ACC112 (cell line): ENCODE results near the gene YPEL5.
"Not testable (repeated sequence)": the region's sequence is repeated elsewhere in the genome, so short reads cannot be mapped to it uniquely, and the experiment has no call there.

Source experiments
- H2AFZ ChIP-seq: fragments of 200-600 bp; sonication (generic); one replicate; pipeline ENCODE4 v1.6.0; 2017; ENCODE audit warnings: antibody characterized with exemption, low read length; ENCODE audit not compliant: unreplicated experiment
- H3K27ac ChIP-seq: fragments of 200-600 bp; sonication (generic); 2 replicates; pipeline ENCODE4 v1.5.1; 2014; ENCODE audit warnings: low read depth, mild to moderate bottlenecking, antibody characterized with exemption, low read length, moderate library complexity
- H3K27me3 ChIP-seq: fragments of 200-600 bp; sonication (generic); 2 replicates; pipeline ENCODE4 v1.6.1; 2014; ENCODE audit warnings: mild to moderate bottlenecking, antibody characterized with exemption, low read length, moderate library complexity, mixed read lengths; ENCODE audit not compliant: insufficient read depth
- H3K36me3 ChIP-seq: fragments of 200-600 bp; sonication (generic); 2 replicates; pipeline ENCODE4 v1.6.1; 2016; ENCODE audit warnings: mild to moderate bottlenecking, antibody characterized with exemption, low read length, moderate library complexity, mixed read lengths; ENCODE audit not compliant: insufficient read depth
- H3K4me1 ChIP-seq: fragments of 200-600 bp; sonication (generic); one replicate; pipeline ENCODE4 v1.6.1; 2016; ENCODE audit warnings: low read length, mixed read lengths; ENCODE audit not compliant: insufficient read depth, unreplicated experiment, control insufficient read depth
- H3K4me3 ChIP-seq: fragments of 200-600 bp; sonication (generic); 2 replicates; pipeline ENCODE4 v1.5.1; 2014; ENCODE audit warnings: mild to moderate bottlenecking, low read depth, low read length
- H3K79me2 ChIP-seq: fragments of 200-600 bp; sonication (generic); one replicate; pipeline ENCODE4 v1.6.0; 2016; ENCODE audit warnings: low read length; ENCODE audit not compliant: control insufficient read depth, unreplicated experiment, insufficient read depth

The YPEL5 gene

GRCh38 chr2:30136764-30137444, 9.9 kb upstream of the YPEL5 start:
- Histone ChIP-seq H3K27ac (no peak overlapping the region), H3K36me3 (no peaks in the 10 kb centered on the region), H3K27me3 (peaks cover 9% of the 10 kb centered on the region; the same call in 1 of the 2 replicates), H3K79me2 (no peaks in the 10 kb centered on the region), H3K4me3 (no peak overlapping the region), H2AFZ (no peak overlapping the region), H3K4me1 (no peaks in the 10 kb centered on the region)

DNA sequence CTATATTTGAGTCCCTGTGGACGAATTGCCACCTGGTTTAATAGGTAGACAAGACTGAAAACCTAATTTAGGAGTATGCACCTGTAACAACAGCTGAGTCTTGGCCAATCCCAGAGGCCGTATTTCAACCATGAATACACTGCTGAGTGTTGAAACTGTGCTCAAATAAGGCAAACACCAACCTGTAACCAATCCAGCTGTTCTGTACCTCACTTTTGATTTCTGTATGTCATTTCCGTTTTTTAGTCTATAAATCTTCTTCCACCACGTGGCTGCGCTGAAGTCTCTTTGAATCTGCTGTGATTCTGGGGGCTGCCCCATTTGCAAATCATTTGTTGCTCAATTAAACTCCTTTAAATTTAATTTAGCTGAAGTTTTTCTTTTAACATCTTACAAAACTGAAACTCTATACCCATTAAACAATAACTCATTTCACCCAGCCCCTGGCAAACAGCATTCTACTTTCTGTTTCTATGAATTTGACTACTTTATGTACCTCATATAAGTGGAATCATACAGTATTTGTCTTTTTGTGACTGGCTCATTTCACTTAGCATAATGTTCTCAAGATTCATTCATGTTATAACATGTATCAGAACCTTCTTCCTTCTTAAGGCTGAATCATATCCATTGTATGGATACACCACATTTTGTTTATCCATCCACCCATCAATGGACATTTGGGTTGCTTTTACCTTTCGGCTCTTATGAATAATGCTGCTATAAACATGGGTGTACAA, 7.5 kb upstream of the YPEL5 start:
- no peaks in the 10 kb centered on the region for H3K4me1 ChIP-seq
- H3K4me3 ChIP-seq = no peak overlapping the region
- no peaks in the 10 kb centered on the region for H3K36me3 ChIP-seq
- no peak overlapping the region for H3K27ac ChIP-seq
- H3K79me2 ChIP-seq = no peaks in the 10 kb centered on the region
- H3K27me3 ChIP-seq = peaks cover 9% of the 10 kb centered on the region; the same call in 1 of the 2 replicates
- H2AFZ ChIP-seq = no peak overlapping the region

DNA sequence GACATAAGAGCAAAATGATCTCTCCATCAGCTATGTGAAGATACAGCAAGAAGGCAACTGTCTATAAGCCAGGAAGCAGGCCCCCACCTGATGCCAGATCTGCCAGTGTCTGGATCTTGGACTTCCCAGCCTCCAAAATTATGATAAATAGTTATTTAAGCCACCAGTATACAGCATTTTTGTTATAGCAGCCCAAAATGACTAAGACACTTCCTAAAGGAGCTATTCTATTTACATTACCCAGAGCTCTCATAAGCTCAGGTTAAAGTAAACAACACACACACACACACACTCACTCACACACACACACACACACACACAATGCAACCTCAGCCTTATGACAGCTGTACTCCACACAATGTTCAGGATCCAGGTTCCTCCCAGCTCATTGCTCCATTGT, 5.7 kb upstream of the YPEL5 start:
- Histone ChIP-seq H3K4me1 (peaks cover 4% of the 10 kb centered on the region), H3K36me3 (no peaks in the 10 kb centered on the region), H3K79me2 (no peaks in the 10 kb centered on the region), H2AFZ (no peak overlapping the region), H3K4me3 (no peak overlapping the region), H3K27ac (no peak overlapping the region), H3K27me3 (peaks cover 5% of the 10 kb centered on the region; the same call in 1 of the 2 replicates)

- Histone ChIP-seq H3K4me1 (peaks cover 14% of the 10 kb centered on the region), H3K79me2 (peaks cover 14% of the 10 kb centered on the region), H3K27ac (no peak overlapping the region)
These were observed 2.5 kb upstream of the YPEL5 start for GRCh38 chr2:30144260-30144659.

GRCh38 chr2:30144951-30145350, 1.9 kb upstream of the YPEL5 start:
- H3K4me3 ChIP-seq, H3K27ac ChIP-seq, H2AFZ ChIP-seq, H3K27me3 ChIP-seq: not testable (repeated sequence)
- peaks cover 21% of the 10 kb centered on the region for H3K79me2 ChIP-seq
- H3K4me1 ChIP-seq = peaks cover 21% of the 10 kb centered on the region
- H3K36me3 ChIP-seq = peaks cover 12% of the 10 kb centered on the region; the same call in 1 of the 2 replicates

More at GRCh38 chr2:30144260-30144659, 2.5 kb upstream of the YPEL5 start:
- H2AFZ ChIP-seq = no peak overlapping the region
- peaks cover 6% of the 10 kb centered on the region; the same call in 1 of the 2 replicates for H3K36me3 ChIP-seq
- H3K4me3 ChIP-seq = no peak overlapping the region
- no peaks in the 10 kb centered on the region for H3K27me3 ChIP-seq

GRCh38 chr2:30145826-30146336, 926 bp upstream of the YPEL5 start:
- H3K27me3 ChIP-seq = no peaks in the 10 kb centered on the region
- peaks cover 25% of the 10 kb centered on the region for H3K4me1 ChIP-seq
- peaks cover 27% of the 10 kb centered on the region for H3K79me2 ChIP-seq
- peak overlapping the region; percentile 99 for H3K4me3 ChIP-seq
- H3K36me3 ChIP-seq = peaks cover 12% of the 10 kb centered on the region; the same call in 1 of the 2 replicates
- H3K27ac ChIP-seq = peak overlapping the region; percentile 29; the same call in 1 of the 2 replicates
- H2AFZ ChIP-seq = peak overlapping the region; percentile 68

DNA sequence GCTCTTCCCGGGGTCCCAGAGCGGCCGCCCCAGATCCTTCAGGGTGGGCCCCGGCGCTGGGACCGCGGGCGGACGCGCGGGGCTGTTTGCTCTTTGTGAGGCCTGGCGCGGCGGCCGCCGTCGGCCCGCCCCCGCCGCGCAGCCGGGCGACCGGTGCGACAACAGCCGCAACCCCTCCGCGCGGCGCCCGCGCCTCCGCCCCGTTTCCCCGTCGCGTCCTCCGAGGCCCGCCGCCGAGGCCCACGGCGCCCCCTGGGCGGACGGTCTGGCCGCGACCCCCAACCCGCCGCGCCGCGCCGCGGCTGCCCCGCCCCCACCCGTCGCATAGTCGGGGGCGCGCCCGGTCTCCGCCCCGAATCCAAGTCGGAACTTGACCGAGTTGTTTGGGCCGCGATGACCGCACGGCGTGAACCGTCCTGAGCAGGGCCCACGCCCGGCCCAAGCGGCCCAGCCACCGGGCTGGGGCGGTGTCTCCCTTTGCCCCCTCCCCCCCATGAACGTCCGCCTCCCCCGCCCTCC, 448 bp downstream of the YPEL5 start:
- H3K4me1 ChIP-seq = peaks cover 25% of the 10 kb centered on the region
- H3K79me2 ChIP-seq = peaks cover 35% of the 10 kb centered on the region
- H3K4me3 ChIP-seq = peak overlapping the region; percentile 99
- H3K27ac ChIP-seq = peak overlapping the region; percentile 81
- peak overlapping the region; percentile 86 for H2AFZ ChIP-seq
- peaks cover 15% of the 10 kb centered on the region; the same call in 1 of the 2 replicates for H3K36me3 ChIP-seq
- no peaks in the 10 kb centered on the region for H3K27me3 ChIP-seq

DNA sequence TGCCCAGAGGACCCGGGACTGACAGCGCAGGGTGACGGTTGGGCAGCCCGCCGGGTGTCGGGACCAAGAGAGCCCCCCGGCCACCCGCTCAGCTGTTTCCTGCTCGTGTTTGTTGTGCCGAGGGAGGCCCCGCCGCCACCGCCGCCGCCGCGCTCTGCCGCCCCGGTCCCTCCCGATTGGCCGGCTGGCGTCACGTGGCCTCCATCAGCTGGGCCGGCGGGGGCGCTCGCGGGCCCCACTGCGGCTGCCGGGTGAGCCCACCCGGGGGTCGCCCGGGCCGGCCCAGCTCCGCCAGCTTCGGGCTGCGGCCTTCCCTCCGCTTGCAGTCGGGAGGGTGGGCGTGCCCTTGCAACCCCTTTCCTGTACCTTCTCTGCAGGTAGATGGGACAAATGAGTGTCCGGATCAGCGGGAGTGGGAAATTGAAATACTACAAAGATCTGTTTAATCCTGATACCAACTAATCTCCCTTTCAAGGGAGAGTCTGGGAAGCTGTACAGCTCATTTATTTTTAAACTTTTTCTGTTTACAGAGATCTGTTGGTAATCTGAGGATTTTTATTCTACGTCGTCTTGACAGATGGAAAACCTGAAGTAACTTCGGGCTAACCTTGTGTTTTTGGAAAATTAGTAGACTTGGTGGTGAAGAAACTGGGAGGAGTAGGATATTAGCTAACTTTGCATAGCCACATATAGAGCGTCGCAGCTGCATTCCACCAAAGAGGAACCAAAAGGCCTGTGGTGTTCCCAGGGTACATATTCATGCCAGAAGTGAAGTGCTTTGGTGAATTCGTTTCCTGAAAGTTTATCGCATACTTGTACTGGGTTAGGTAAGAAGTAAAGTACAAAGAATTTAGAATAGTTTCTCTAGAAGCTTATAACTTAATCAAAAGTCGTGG, 1.2 kb downstream of the YPEL5 start:
- Histone ChIP-seq H3K4me1 (peaks cover 25% of the 10 kb centered on the region), H3K27me3 (no peaks in the 10 kb centered on the region), H3K27ac (peak overlapping the region; percentile 81; the same call in 1 of the 2 replicates), H3K79me2 (peaks cover 39% of the 10 kb centered on the region), H2AFZ (peak overlapping the region; percentile 86), H3K4me3 (peak overlapping the region; percentile 99), H3K36me3 (peaks cover 16% of the 10 kb centered on the region; the same call in 1 of the 2 replicates)

DNA sequence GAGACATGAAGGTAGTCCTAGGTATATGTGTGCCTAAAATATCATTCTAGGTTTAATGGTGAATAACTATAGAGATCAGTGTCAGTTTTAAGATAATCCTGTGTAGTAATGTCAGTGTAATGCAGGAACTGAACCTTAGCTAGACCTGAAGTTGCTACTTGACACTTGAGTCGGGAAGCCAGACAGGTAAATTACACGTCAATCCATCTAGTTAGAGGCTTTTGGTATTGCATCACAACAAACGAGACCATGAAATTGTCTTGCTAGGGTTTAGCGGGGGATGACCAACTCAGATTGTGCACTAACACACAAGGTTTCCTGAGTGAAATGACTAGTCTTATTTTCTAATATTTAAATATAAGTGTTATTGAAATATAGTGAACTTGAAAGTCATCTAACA, 2.0 kb downstream of the YPEL5 start:
- Histone ChIP-seq H3K27ac (no peak overlapping the region), H2AFZ (no peak overlapping the region), H3K4me3 (peak overlapping the region; percentile 99), H3K4me1 (peaks cover 25% of the 10 kb centered on the region), H3K27me3 (no peaks in the 10 kb centered on the region), H3K36me3 (peaks cover 16% of the 10 kb centered on the region; the same call in 1 of the 2 replicates), H3K79me2 (peaks cover 43% of the 10 kb centered on the region)

- Histone ChIP-seq H3K36me3 (peaks cover 16% of the 10 kb centered on the region; the same call in 1 of the 2 replicates), H3K4me3 (no peak overlapping the region), H2AFZ (no peak overlapping the region), H3K27ac (no peak overlapping the region), H3K79me2 (peaks cover 47% of the 10 kb centered on the region), H3K4me1 (peaks cover 25% of the 10 kb centered on the region), H3K27me3 (no peaks in the 10 kb centered on the region)
These were observed 2.7 kb downstream of the YPEL5 start for GRCh38 chr2:30149513-30149912.
